Psoas muscle (tissue), 8 donors: ENCODE data around the gene TUBG1. TPM values are rescaled to one million over a fixed set of nuclear protein-coding genes. Genes with fewer than 3 reads are reported as not detected.

Experiments
- ATAC-seq, 4 donors: fragments of 200-7000 bp; cut with Tn5 transposase; one replicate each; pipeline ENCODE4 v1.9.1; 2020; ENCODE audit warnings: moderate library complexity in 3 of 4, mild to moderate bottlenecking in 2 of 4
- DNase-seq, 2 donors: peaks; one replicate each; pipeline ENCODE4 v3.0.0-alpha.2; 2020
- H3K27ac ChIP-seq: fragments of 200-600 bp; one replicate; pipeline ENCODE4 v1.8.0; 2022
- H3K27me3 ChIP-seq, 3 donors: fragments of 200-600 bp in 1 of 3; one replicate each; pipeline versions ENCODE4 v1.6.1 to v1.8.0; 2013 to 2022; ENCODE audit warnings: low read length in 2 of 3, mild to moderate bottlenecking in 2 of 3, moderate library complexity in 1 of 3; ENCODE audit not compliant: insufficient read depth in 3 of 3
- H3K36me3 ChIP-seq, 2 donors: fragments of 200-600 bp in 1 of 2; one replicate each; pipeline versions ENCODE4 v1.6.1 to v1.8.0; 2013 to 2022; ENCODE audit warnings: low read depth in 1 of 2, mild to moderate bottlenecking in 1 of 2, moderate library complexity in 1 of 2; ENCODE audit not compliant: insufficient read depth in 1 of 2
- H3K4me1 ChIP-seq: fragments of 200-600 bp; one replicate; pipeline ENCODE4 v1.8.0; 2022
- H3K4me3 ChIP-seq: fragments of 200-600 bp; one replicate; pipeline ENCODE4 v1.8.0; 2022; ENCODE audit warnings: mild to moderate bottlenecking
- H3K9me3 ChIP-seq: fragments of 200-600 bp; one replicate; pipeline ENCODE4 v1.8.0; 2022
- CTCF ChIP-seq: fragments of 200-600 bp; IDR thresholded peaks from one replicate; pipeline ENCODE4 v1.8.0; 2022; ENCODE audit warnings: antibody characterized with exemption
- WGBS, 3 donors: extraction: QIAGEN DNeasy Blood & Tissue Kit; methylation state at CpG; one replicate each; pipeline versions ENCODE4 v1.1.6 to v1.1.7; 2013; 5-methylcytosine and 5-hydroxymethylcytosine counted together
- intact Hi-C, 2 donors: fragments of 100-400 bp; cut with DNase I; formaldehyde crosslinking; loops; one replicate each; pipeline versions ENCODE4 v1.11.0 to v1.14.2; 2022
- long read RNA-seq, 2 donors: library from polyadenylated mRNA; unstranded; transcript quantifications; one replicate each; pipeline ENCODE4 v2.0.0, GENCODE V29; 2021
- polyA plus RNA-seq, 3 donors: library from polyadenylated mRNA; stranded (reverse); fragments of 200-250 nt; gene quantifications; one replicate each; pipeline ENCODE4 v1.2.3, GENCODE V29; 2013
- total RNA-seq, 4 donors: library from RNA; stranded (reverse); fragmentation: NEBNext Ultra II Directional in 2 of 4; extraction: Animal tissue kit (Norgen Biotek cat#: 25700) in 2 of 4; gene quantifications; one replicate each; pipeline versions ENCODE4 v1.2.1 to v1.2.4, GENCODE V29; 2021 to 2023
- donor health status: healthy with polysubstance abuse.
- donor health status: DM: no; HTN: no; CAD: no; lungs with moderate emphysema.
- donor health status: Bipolar disorder and iron deficiency.
- donor health status: healthy.
- donor health status: DM: yes; HTN: yes; CAD: no.
- donor health status: DM: no; HTN: no; CAD: no.
- donor health status: DM: no; HTN: no; CAD: no.
- donor health status: DM: yes; HTN: yes; CAD: no.

TUBG1 gene
- total RNA-seq: 10 to 100 TPM; 46.9 to 78.1 (median 50.4) TPM
- polyA plus RNA-seq: 10 to 100 TPM; 68.8 to 90.2 (median 81.0) TPM
- long read RNA-seq, donor 1, transcript TUBG1-201 (11 exons, 1,611 nt): major isoform, 48 of 67 reads
- long read RNA-seq, donor 1, partial matches to known transcripts: 16 of 67 reads
- long read RNA-seq, donor 1, other reads (novel, unspliced or antisense): 3 of 67 reads
- long read RNA-seq, donor 2, transcript TUBG1-201 (11 exons, 1,611 nt): major isoform, 139 of 164 reads
- long read RNA-seq, donor 2, partial matches to known transcripts: 16 of 164 reads
- long read RNA-seq, donor 2, other reads (novel, unspliced or antisense): 9 of 164 reads

- DNase-seq: peak; percentile 99 to 100
- Histone ChIP-seq H3K27me3 (no peaks in the 10 kb centered on the region), H3K4me1 (peaks cover 40% of the 10 kb centered on the region), H3K9me3 (no peaks in the 10 kb centered on the region), H3K27ac (peak within 1 kb of the TSS; percentile 90), H3K36me3 (peaks cover 10 to 35% of the 10 kb centered on the region in 2 donors), H3K4me3 (peak within 1 kb of the TSS; percentile 79)
- WGBS, 3 donors: 0 to 1% (median 0%) methylated on average over 63 to 66 of the region's 66 CpGs
- TF ChIP-seq CTCF: peak; percentile 43
- intact Hi-C loops: no loop called here
- ATAC-seq: peak; percentile 95 to 97 (median 96)
Measured at GRCh38 chr17:42609182-42609813, at the start of gene TUBG1, which contains the start of gene RETREG3. TUBG1 (plus strand) TSS chr17:42609683; CDS start chr17:42609738, 55 bp downstream. RETREG3 (minus strand) TSS chr17:42609374; CDS start chr17:42609324, 50 bp downstream.

- H3K4me1 ChIP-seq: peaks cover 22% of the 10 kb centered on the region
- H3K36me3 ChIP-seq: peaks cover 2 to 14% of the 10 kb centered on the region in 2 donors
- ATAC-seq: no peak
- H3K27ac ChIP-seq: no peak overlapping the region
- no peak overlapping the region for H3K4me3 ChIP-seq
- no peak for DNase-seq
- H3K9me3 ChIP-seq: no peaks in the 10 kb centered on the region
- WGBS, 3 donors: 74 to 86% (median 79%) methylated on average over 3 of the region's 3 CpGs
- H3K27me3 ChIP-seq: no peaks in the 10 kb centered on the region
- intact Hi-C loops: no loop called here
- no peak for TF ChIP-seq CTCF
Measured at GRCh38 chr17:42560246-42560645, 49.2 kb upstream of the TUBG1 start.

GRCh38 chr17:42561897-42562387 is 47.5 kb upstream of the TUBG1 start, which contains the start of gene COASY:
COASY (plus strand) TSS chr17:42562148; CDS start chr17:42562623, 475 bp downstream.
- ATAC-seq (peak; percentile 84 to 89 (median 87)), DNase-seq (peak; percentile 95 to 98)
- WGBS, 3 donors: 0% methylated on average over 26 of the region's 26 CpGs
- Histone ChIP-seq H3K27me3 (no peaks in the 10 kb centered on the region), H3K27ac (peak within 1 kb of the TSS; percentile 86), H3K4me3 (peak within 1 kb of the TSS; percentile 99), H3K36me3 (peaks cover 2 to 23% of the 10 kb centered on the region in 2 donors), H3K4me1 (peaks cover 25% of the 10 kb centered on the region), H3K9me3 (no peaks in the 10 kb centered on the region)
- no peak for TF ChIP-seq CTCF
- intact Hi-C loops: no loop called here

DNA sequence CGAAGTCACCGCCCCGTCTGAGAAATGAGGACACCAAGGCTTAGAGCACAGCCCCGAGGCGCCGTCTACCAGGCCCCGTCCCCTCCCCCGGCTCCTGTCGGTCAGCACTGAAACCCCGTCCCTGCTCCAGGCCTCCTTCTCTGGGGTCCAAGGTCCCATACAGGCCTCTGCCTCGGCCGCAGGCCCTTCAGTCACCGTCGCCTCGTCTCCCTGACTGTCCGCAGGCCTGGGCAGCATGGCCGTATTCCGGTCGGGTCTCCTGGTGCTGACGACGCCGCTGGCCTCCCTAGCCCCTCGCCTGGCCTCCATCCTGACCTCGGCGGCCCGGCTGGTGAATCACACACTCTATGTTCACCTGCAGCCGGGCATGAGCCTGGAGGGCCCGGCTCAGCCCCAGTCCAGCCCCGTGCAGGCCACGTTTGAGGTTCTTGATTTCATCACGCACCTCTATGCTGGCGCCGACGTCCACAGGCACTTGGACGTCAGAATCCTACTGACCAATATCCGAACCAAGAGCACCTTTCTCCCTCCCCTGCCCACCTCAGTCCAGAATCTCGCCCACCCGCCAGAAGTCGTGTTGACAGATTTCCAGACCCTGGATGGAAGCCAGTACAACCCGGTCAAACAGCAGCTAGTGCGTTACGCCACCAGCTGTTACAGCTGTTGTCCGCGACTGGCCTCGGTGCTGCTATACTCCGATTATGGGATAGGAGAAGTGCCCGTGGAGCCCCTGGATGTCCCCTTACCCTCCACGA is 46.9 kb upstream of the TUBG1 start:
- peaks cover 25% of the 10 kb centered on the region for H3K4me1 ChIP-seq
- peak overlapping the region; percentile 86 for H3K27ac ChIP-seq
- intact Hi-C loops: no loop called here
- DNase-seq: no peak
- no peaks in the 10 kb centered on the region for H3K9me3 ChIP-seq
- 4 to 8% (median 7%) methylated on average over 45 to 48 of the region's 48 CpGs for WGBS, 3 donors
- no peak for TF ChIP-seq CTCF
- no peaks in the 10 kb centered on the region for H3K27me3 ChIP-seq
- peaks cover 2 to 23% of the 10 kb centered on the region in 2 donors for H3K36me3 ChIP-seq
- peak overlapping the region; percentile 99 for H3K4me3 ChIP-seq
- peak; percentile 2 to 32 (median 14) for ATAC-seq
